CD4-positive, alpha-beta T cell (primary cell): ENCODE results near the gene ADSS1. TPM values are rescaled to one million over a fixed set of nuclear protein-coding genes. Genes with fewer than 3 reads are reported as not detected.

Source experiments
- ATAC-seq: fragments of 200-7000 bp; cut with Tn5 transposase; one replicate; pipeline ENCODE4 v1.10.0; 2022; ENCODE audit warnings: mild to moderate bottlenecking; ENCODE audit not compliant: poor library complexity
- CTCF ChIA-PET: fragments of 350-600 bp; sonication (Branson Sonifier 250); formaldehyde crosslinking; loops from one replicate; lab custom pipeline; 2021; ENCODE audit warnings: antibody characterized with exemption, inconsistent platforms; lab: Charles Lee
- POLR2A ChIA-PET: fragments of 350-600 bp; sonication (Branson Sonifier 250); formaldehyde crosslinking; loops from one replicate; lab custom pipeline; 2021; ENCODE audit warnings: antibody characterized with exemption, inconsistent platforms; lab: Charles Lee
- DNase-seq, 14 experiments: peaks; one replicate each; pipeline ENCODE4 v3.0.0-alpha.2; 2013 to 2020; ENCODE audit warnings: mixed read lengths in 2 of 14
- H3K27ac ChIP-seq, 2 donors: one replicate each; pipeline versions ENCODE4 v1.5.1 to v1.7.0; 2013; ENCODE audit warnings: low read length in 2 of 2, low read depth in 1 of 2, mild to moderate bottlenecking in 1 of 2
- H3K27me3 ChIP-seq, 2 experiments: 1 replicate in 1 of 2; 2 replicates in 1 of 2; pipeline versions ENCODE4 v1.6.1 to v1.7.0; 2013; ENCODE audit warnings: low read length in 2 of 2, control low read depth in 1 of 2, mild to moderate bottlenecking in 1 of 2, moderate library complexity in 1 of 2; ENCODE audit not compliant: insufficient read depth in 2 of 2, control insufficient read depth in 1 of 2
- H3K36me3 ChIP-seq: one replicate; pipeline ENCODE4 v1.6.1; 2013; ENCODE audit warnings: low read length, control low read depth; ENCODE audit not compliant: insufficient read depth
- H3K4me1 ChIP-seq: one replicate; pipeline ENCODE4 v1.6.1; 2013; ENCODE audit warnings: low read length, control low read depth; ENCODE audit not compliant: insufficient read depth
- H3K4me3 ChIP-seq: one replicate; pipeline ENCODE4 v1.5.1; 2013; ENCODE audit warnings: mild to moderate bottlenecking, low read length, moderate library complexity
- H3K9me3 ChIP-seq, 2 experiments: 1 replicate in 1 of 2; 2 replicates in 1 of 2; pipeline versions ENCODE4 v1.6.1 to v1.7.0; 2013; ENCODE audit warnings: low read length in 2 of 2, mild to moderate bottlenecking in 2 of 2, control low read depth in 1 of 2, moderate library complexity in 1 of 2; ENCODE audit not compliant: control insufficient read depth in 1 of 2, insufficient read depth in 1 of 2
- H3K27ac Mint-ChIP-seq: one replicate; pipeline ENCODE4 v1.8.0; 2020; ENCODE audit warnings: mixed read lengths
- H3K27me3 Mint-ChIP-seq: one replicate; pipeline ENCODE4 v1.8.0; 2021; ENCODE audit warnings: mixed read lengths
- H3K36me3 Mint-ChIP-seq: one replicate; pipeline ENCODE4 v1.8.0; 2021; ENCODE audit warnings: low read depth, mixed read lengths
- H3K4me1 Mint-ChIP-seq: one replicate; pipeline ENCODE4 v1.8.0; 2021; ENCODE audit warnings: low read depth, mixed read lengths
- H3K4me3 Mint-ChIP-seq: one replicate; pipeline ENCODE4 v1.8.0; 2020; ENCODE audit warnings: mild to moderate bottlenecking, mixed read lengths
- H3K9me3 Mint-ChIP-seq: one replicate; pipeline ENCODE4 v1.8.0; 2020; ENCODE audit warnings: mixed read lengths
- CTCF ChIP-seq: fragments of 200-600 bp; IDR thresholded peaks from one replicate; pipeline ENCODE4 v1.8.0; 2022; ENCODE audit warnings: antibody characterized with exemption, mild to moderate bottlenecking
- intact Hi-C, 2 experiments: fragments of 100-400 bp; cut with DNase I in 1 of 2; cut with micrococcal nuclease in 1 of 2; formaldehyde crosslinking; loops; one replicate each; pipeline versions ENCODE4 v1.15.1 to v1.9.0; 2023 to 2025; cut with DNase I, micrococcal nuclease
- total RNA-seq, 174 experiments: library from RNA in 2 of 174; stranded (reverse) in 2 of 174; gene quantifications; one replicate each; pipeline ENCODE4 v1.2.3 and lab custom pipeline; 2021 to 2026

ADSS1 gene
- total RNA-seq, 2 experiments from 2014 or later: 2.0 to 2.7 TPM

- DNase-seq: no peak
- Mint-ChIP-seq H3K9me3 (no peaks in the 10 kb centered on the region), H3K4me1 (no peaks in the 10 kb centered on the region), H3K27me3 (no peaks in the 10 kb centered on the region), H3K36me3 (no peaks in the 10 kb centered on the region), H3K4me3 (no peak overlapping the region), H3K27ac (no peak overlapping the region)
- POLR2A ChIA-PET: no interaction called here
- CTCF ChIA-PET: no interaction called here
- Histone ChIP-seq H3K27me3 (peaks cover 0 to 2% of the 10 kb centered on the region in 2 experiments), H3K27ac (no peak overlapping the region), H3K4me3 (no peak overlapping the region), H3K9me3 (peaks cover 0 to 4% of the 10 kb centered on the region in 2 experiments), H3K36me3 (no peaks in the 10 kb centered on the region), H3K4me1 (peaks cover 3% of the 10 kb centered on the region)
- no peak for TF ChIP-seq CTCF
- intact Hi-C loops: no loop called here
- no peak for ATAC-seq
These were observed 5.8 kb downstream of the ADSS1 start for GRCh38 chr14:104729835-104730181.

- Mint-ChIP-seq H3K4me3 (no peak overlapping the region), H3K4me1 (no peaks in the 10 kb centered on the region), H3K36me3 (no peaks in the 10 kb centered on the region), H3K27ac (no peak overlapping the region), H3K9me3 (no peaks in the 10 kb centered on the region), H3K27me3 (no peaks in the 10 kb centered on the region)
- no peak for DNase-seq
- ATAC-seq: no peak
- intact Hi-C loops: no loop called here
- no peaks in the 10 kb centered on the region for H3K36me3 ChIP-seq
- ChIA-PET CTCF (no interaction called here), POLR2A (no interaction called here)
- peaks cover 0 to 4% of the 10 kb centered on the region in 2 experiments for H3K9me3 ChIP-seq
- no peak overlapping the region for H3K27ac ChIP-seq
- TF ChIP-seq CTCF: no peak
- H3K4me3 ChIP-seq: no peak overlapping the region
- no peaks in the 10 kb centered on the region for H3K27me3 ChIP-seq
- no peaks in the 10 kb centered on the region for H3K4me1 ChIP-seq
These were observed 6.5 kb downstream of the ADSS1 start for GRCh38 chr14:104730487-104730886.

DNA sequence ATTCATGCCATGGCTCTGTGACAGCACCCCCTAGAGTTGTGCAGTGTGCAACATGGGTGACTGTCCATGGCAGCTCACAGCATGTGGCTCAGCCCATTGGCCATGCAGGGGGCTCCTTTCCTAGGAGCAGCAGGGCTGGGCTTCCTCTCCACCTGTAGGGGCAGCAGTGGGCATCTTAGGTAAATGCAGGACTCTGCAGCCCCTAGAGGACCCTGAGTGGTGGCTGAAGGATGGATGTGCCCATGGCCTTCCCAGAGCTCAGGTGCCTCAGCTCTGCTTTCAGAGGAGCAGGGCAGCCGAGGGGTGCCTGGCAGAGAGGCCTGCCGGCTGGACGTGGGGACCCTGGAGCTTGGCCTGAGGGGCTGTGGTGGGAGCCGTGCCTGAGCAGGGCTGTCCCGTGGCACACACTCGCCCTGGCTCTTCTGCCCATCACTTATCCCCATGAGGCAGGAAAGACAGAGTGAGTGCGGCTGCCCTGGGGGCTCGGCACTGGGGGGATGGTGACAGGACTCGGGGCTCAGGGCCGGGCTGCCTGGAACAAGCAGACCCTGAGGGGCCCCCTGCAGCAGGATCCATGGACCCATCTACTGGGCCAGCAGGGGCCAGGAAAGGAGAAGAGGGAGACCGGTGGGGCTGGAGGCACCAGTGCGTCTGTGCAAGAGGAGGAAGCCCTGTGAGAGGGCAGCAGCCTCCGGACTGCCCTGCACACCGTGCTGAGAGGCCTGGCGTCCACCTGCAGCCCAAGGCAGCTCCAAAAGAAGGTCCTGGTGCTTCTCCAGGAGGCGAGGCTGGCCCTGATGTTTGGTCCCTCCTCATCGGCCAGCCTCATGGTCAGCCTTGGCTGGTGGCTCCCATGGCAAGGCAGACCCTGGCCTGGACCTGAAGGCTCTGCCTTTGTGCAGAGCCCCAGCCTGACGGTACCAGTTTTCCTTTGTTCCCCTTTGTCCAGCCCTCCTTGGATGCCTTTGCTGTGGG is 7.6 kb downstream of the ADSS1 start:
- no peak overlapping the region for H3K4me3 Mint-ChIP-seq
- H3K27me3 Mint-ChIP-seq: no peaks in the 10 kb centered on the region
- H3K36me3 ChIP-seq: no peaks in the 10 kb centered on the region
- H3K9me3 ChIP-seq: peaks cover 0 to 4% of the 10 kb centered on the region in 2 experiments
- H3K27me3 ChIP-seq: no peaks in the 10 kb centered on the region
- H3K27ac ChIP-seq: no peak overlapping the region
- no peak overlapping the region for H3K27ac Mint-ChIP-seq
- H3K4me1 ChIP-seq: no peaks in the 10 kb centered on the region
- no peak overlapping the region for H3K4me3 ChIP-seq
- intact Hi-C loops: no loop called here
- ChIA-PET CTCF (no interaction called here), POLR2A (no interaction called here)
- DNase-seq: no peak
- TF ChIP-seq CTCF: no peak
- H3K36me3 Mint-ChIP-seq: no peaks in the 10 kb centered on the region
- no peaks in the 10 kb centered on the region for H3K4me1 Mint-ChIP-seq
- no peaks in the 10 kb centered on the region for H3K9me3 Mint-ChIP-seq
- ATAC-seq: no peak
